ENCODE measurements around the gene SLC37A1.

Gene SLC37A1

GRCh38 chr21:42545317-42545716 is 31.7 kb downstream of the SLC37A1 start:
- Histone ChIP-seq H3K4me3 (replicated peaks; ENCODE audit: insufficient read depth, low read length) (no peak overlapping the region), H3K27me3 (ENCODE audit: insufficient read depth, poor library complexity, severe bottlenecking) (no peaks in the 10 kb centered on the region), H3K27ac (replicated peaks) (no peak overlapping the region)
- TF ChIP-seq SPI1 (IDR thresholded peaks at IDR 0.05; ENCODE audit: borderline replicate concordance, low read depth) (no peak), REST (IDR thresholded peaks at IDR 0.05; ENCODE audit: insufficient replicate concordance, low read depth) (no peak), GABPA (IDR thresholded peaks at IDR 0.05; ENCODE audit: low read depth) (no peak), POLR2AphosphoS5 (IDR thresholded peaks at IDR 0.05; ENCODE audit: low read depth) (no peak), CTCF (IDR thresholded peaks at IDR 0.05; ENCODE audit: insufficient read depth, low read length) (no peak)
- DNase-seq (ENCODE audit: low read depth in 1 of 2, low spot score in 1 of 2), result no peak

- Histone ChIP-seq H3K4me3 (replicated peaks; ENCODE audit: insufficient read depth, low read length) (no peak overlapping the region), H3K27ac (replicated peaks) (no peak overlapping the region), H3K27me3 (ENCODE audit: insufficient read depth, poor library complexity, severe bottlenecking) (no peaks in the 10 kb centered on the region)
- DNase-seq (ENCODE audit: low read depth in 1 of 2, low spot score in 1 of 2), result no peak
- no peak for TF ChIP-seq REST (IDR thresholded peaks at IDR 0.05; ENCODE audit: insufficient replicate concordance, low read depth)
- TF ChIP-seq CTCF (IDR thresholded peaks at IDR 0.05; ENCODE audit: insufficient read depth, low read length), result no peak
- no peak for TF ChIP-seq SPI1 (IDR thresholded peaks at IDR 0.05; ENCODE audit: borderline replicate concordance, low read depth)
- no peak for TF ChIP-seq POLR2AphosphoS5 (IDR thresholded peaks at IDR 0.05; ENCODE audit: low read depth)
- TF ChIP-seq GABPA (IDR thresholded peaks at IDR 0.05; ENCODE audit: low read depth), result no peak
These were observed 32.1 kb downstream of the SLC37A1 start for GRCh38 chr21:42545745-42546144.

- Histone ChIP-seq H3K27me3 (ENCODE audit: insufficient read depth, poor library complexity, severe bottlenecking) (no peaks in the 10 kb centered on the region), H3K27ac (replicated peaks) (no peak overlapping the region), H3K4me3 (replicated peaks; ENCODE audit: insufficient read depth, low read length) (no peak overlapping the region)
- no peak for TF ChIP-seq SPI1 (IDR thresholded peaks at IDR 0.05; ENCODE audit: borderline replicate concordance, low read depth)
- TF ChIP-seq CTCF (IDR thresholded peaks at IDR 0.05; ENCODE audit: insufficient read depth, low read length), result no peak
- no peak for TF ChIP-seq POLR2AphosphoS5 (IDR thresholded peaks at IDR 0.05; ENCODE audit: low read depth)
- TF ChIP-seq REST (IDR thresholded peaks at IDR 0.05; ENCODE audit: insufficient replicate concordance, low read depth), result no peak
- no peak for TF ChIP-seq GABPA (IDR thresholded peaks at IDR 0.05; ENCODE audit: low read depth)
- no peak for DNase-seq (ENCODE audit: low read depth in 1 of 2, low spot score in 1 of 2)
These were observed 32.8 kb downstream of the SLC37A1 start for GRCh38 chr21:42546433-42546832.
